OCI-LY3 (cell line): Measurements from ENCODE around the gene HSD11B2.

ENCODE experiments used
- CTCF ChIP-seq: fragments of 200-600, 300-600 bp; sonication (generic); IDR thresholded peaks from 2 replicates; pipeline ENCODE4 v1.5.1; 2014; ENCODE audit warnings: antibody characterized with exemption, low read length, low read depth
- EZH2phosphoT487 ChIP-seq: fragments of 200-600 bp; shearing (Covaris generic); IDR thresholded peaks from 2 replicates; pipeline ENCODE4 v1.6.1; 2018; ENCODE audit warnings: antibody characterized with exemption, mixed run types, low read depth

DNA sequence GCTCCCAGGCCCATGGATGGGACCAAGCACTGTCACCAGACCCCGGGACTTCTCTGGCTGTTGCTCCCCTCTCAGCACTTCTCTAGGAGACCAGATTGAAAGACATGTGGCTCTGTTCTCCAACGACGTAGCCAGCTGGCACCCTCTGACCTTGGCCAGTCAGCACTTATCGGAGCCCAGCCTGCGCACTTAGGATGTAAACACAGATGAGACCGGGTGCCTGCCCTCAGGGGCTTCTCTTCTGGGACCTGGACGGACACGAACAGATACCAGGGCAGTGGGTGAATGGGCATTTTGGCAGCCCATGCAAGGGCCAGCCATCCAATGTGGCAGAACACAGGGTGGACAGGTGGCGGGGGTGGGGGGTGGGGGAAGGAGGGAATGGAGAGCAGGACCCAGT is 21.3 kb upstream of the HSD11B2 start:
- no peak for TF ChIP-seq CTCF
- no peak for TF ChIP-seq EZH2phosphoT487
